ENCODE data around the gene CLDN10. TPM values are rescaled to one million over a fixed set of nuclear protein-coding genes. Genes with fewer than 3 reads are reported as not detected.

Gene CLDN10
- total RNA-seq, 1 experiment from 2014 or later: 10.5 TPM

- ATAC-seq: no peak
- ChIA-PET POLR2A (no interaction called here), CTCF (no interaction called here)
- H3K36me3 ChIP-seq (ENCODE audit: control insufficient read depth, insufficient read depth, low read length): no peaks in the 10 kb centered on the region
- BruUV-seq (replicated peaks): no TSS peak
- intact Hi-C loops (cut with micrococcal nuclease; ENCODE audit: unreplicated experiment) (no loop called here), in situ Hi-C loops (cut with HindIII; ENCODE audit: low pct_unique_long_range_greater_than_20kb, low sequenced_read_pairs) (no loop called here)
- no peak for TF ChIP-seq SIN3A (IDR thresholded peaks at IDR 0.05; ENCODE audit: borderline replicate concordance, insufficient read depth, low read depth, low read length)
- TF ChIP-seq, protein P1, sequence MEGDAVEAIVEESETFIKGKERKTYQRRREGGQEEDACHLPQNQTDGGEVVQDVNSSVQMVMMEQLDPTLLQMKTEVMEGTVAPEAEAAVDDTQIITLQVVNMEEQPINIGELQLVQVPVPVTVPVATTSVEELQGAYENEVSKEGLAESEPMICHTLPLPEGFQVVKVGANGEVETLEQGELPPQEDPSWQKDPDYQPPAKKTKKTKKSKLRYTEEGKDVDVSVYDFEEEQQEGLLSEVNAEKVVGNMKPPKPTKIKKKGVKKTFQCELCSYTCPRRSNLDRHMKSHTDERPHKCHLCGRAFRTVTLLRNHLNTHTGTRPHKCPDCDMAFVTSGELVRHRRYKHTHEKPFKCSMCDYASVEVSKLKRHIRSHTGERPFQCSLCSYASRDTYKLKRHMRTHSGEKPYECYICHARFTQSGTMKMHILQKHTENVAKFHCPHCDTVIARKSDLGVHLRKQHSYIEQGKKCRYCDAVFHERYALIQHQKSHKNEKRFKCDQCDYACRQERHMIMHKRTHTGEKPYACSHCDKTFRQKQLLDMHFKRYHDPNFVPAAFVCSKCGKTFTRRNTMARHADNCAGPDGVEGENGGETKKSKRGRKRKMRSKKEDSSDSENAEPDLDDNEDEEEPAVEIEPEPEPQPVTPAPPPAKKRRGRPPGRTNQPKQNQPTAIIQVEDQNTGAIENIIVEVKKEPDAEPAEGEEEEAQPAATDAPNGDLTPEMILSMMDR (IDR thresholded peaks at IDR 0.05): no peak
- TF ChIP-seq, protein P2, sequence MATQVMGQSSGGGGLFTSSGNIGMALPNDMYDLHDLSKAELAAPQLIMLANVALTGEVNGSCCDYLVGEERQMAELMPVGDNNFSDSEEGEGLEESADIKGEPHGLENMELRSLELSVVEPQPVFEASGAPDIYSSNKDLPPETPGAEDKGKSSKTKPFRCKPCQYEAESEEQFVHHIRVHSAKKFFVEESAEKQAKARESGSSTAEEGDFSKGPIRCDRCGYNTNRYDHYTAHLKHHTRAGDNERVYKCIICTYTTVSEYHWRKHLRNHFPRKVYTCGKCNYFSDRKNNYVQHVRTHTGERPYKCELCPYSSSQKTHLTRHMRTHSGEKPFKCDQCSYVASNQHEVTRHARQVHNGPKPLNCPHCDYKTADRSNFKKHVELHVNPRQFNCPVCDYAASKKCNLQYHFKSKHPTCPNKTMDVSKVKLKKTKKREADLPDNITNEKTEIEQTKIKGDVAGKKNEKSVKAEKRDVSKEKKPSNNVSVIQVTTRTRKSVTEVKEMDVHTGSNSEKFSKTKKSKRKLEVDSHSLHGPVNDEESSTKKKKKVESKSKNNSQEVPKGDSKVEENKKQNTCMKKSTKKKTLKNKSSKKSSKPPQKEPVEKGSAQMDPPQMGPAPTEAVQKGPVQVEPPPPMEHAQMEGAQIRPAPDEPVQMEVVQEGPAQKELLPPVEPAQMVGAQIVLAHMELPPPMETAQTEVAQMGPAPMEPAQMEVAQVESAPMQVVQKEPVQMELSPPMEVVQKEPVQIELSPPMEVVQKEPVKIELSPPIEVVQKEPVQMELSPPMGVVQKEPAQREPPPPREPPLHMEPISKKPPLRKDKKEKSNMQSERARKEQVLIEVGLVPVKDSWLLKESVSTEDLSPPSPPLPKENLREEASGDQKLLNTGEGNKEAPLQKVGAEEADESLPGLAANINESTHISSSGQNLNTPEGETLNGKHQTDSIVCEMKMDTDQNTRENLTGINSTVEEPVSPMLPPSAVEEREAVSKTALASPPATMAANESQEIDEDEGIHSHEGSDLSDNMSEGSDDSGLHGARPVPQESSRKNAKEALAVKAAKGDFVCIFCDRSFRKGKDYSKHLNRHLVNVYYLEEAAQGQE (IDR thresholded peaks at IDR 0.05; ENCODE audit: insufficient read depth in 1 of 2, low read depth in 2 of 2, low read length in 1 of 2): no peak
- TF ChIP-seq TCF7L2 (IDR thresholded peaks at IDR 0.05; ENCODE audit: low read depth, low read length): no peak
- TF ChIP-seq POLR2AphosphoS5 (IDR thresholded peaks at IDR 0.05; ENCODE audit: low read depth, low read length): no peak
- no peak overlapping the region for H3K4me3 ChIP-seq (ENCODE audit: low read depth in 2 of 2, low read length in 2 of 2)
- H3K27ac ChIP-seq (ENCODE audit: low read length): no peak overlapping the region
- no peak for DNase-seq (ENCODE audit: low read depth, low spot score)
- no peaks in the 10 kb centered on the region for H3K27me3 ChIP-seq (ENCODE audit: control insufficient read depth, insufficient read depth, low read length)
- no peaks in the 10 kb centered on the region for H3K9me3 ChIP-seq (ENCODE audit: control insufficient read depth, insufficient read depth, low read depth, low read length)
- H3K4me1 ChIP-seq (ENCODE audit: control insufficient read depth, insufficient read depth, low read length): no peaks in the 10 kb centered on the region
Measured at GRCh38 chr13:95570016-95570415, 17.5 kb downstream of the CLDN10 start.

DNA sequence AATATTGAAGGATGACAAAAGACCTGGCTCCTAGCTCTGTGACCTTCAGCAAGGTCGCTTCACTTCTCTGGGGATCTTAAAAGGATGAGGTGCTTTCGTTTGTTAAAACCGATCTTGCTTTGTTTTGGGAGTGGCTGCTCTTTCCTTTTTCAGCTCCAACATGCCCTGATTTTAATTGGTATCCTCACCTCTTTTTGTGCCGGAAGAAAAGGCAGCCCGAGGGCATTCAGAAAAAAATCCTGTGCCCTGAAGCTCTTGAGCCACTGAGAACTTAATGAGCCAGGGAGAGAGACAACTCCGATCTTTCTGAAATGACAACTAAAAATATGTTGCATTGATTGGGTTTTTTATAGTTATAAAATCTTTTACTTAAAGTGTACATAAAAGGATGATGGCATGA lies 19.4 kb downstream of the CLDN10 start:
- POLR2A ChIA-PET: no interaction called here
- Histone ChIP-seq H3K4me3 (ENCODE audit: low read depth in 2 of 2, low read length in 2 of 2) (no peak overlapping the region), H3K27me3 (ENCODE audit: control insufficient read depth, insufficient read depth, low read length) (no peaks in the 10 kb centered on the region), H3K4me1 (ENCODE audit: control insufficient read depth, insufficient read depth, low read length) (no peaks in the 10 kb centered on the region), H3K9me3 (ENCODE audit: control insufficient read depth, insufficient read depth, low read depth, low read length) (no peaks in the 10 kb centered on the region), H3K36me3 (ENCODE audit: control insufficient read depth, insufficient read depth, low read length) (no peaks in the 10 kb centered on the region), H3K27ac (ENCODE audit: low read length) (no peak overlapping the region)
- in situ Hi-C loops (cut with HindIII; ENCODE audit: low pct_unique_long_range_greater_than_20kb, low sequenced_read_pairs): no loop called here
- BruUV-seq (replicated peaks): no TSS peak
- DNase-seq (ENCODE audit: low read depth, low spot score) (no peak), ATAC-seq (no peak)
- CTCF ChIA-PET: no interaction called here
- TF ChIP-seq, protein P1 (IDR thresholded peaks at IDR 0.05): no peak
- TF ChIP-seq SIN3A (IDR thresholded peaks at IDR 0.05; ENCODE audit: borderline replicate concordance, insufficient read depth, low read depth, low read length): no peak
- TF ChIP-seq, protein P2 (IDR thresholded peaks at IDR 0.05; ENCODE audit: insufficient read depth in 1 of 2, low read depth in 2 of 2, low read length in 1 of 2): no peak
- no peak for TF ChIP-seq POLR2AphosphoS5 (IDR thresholded peaks at IDR 0.05; ENCODE audit: low read depth, low read length)
- no peak for TF ChIP-seq TCF7L2 (IDR thresholded peaks at IDR 0.05; ENCODE audit: low read depth, low read length)
- intact Hi-C loops (cut with micrococcal nuclease; ENCODE audit: unreplicated experiment): no loop called here
